K562 (cell line): Measurements from ENCODE around the gene SH2D5. TPM values are rescaled to one million over a fixed set of nuclear protein-coding genes. Genes with fewer than 3 reads are reported as not detected.

Experiments used
- ATAC-seq: fragments of 200-7000 bp; cut with Tn5 transposase; 3 replicates; pipeline ENCODE4 v1.9.1; 2020; ENCODE audit warnings: moderate library complexity
- BruUV-seq: library from RNA; stranded (reverse); fragments of 400-500 nt; replicated peaks from 2 replicates; lab custom pipeline; 2021; lab: Mats Ljungman, UMichigan
- CTCF ChIA-PET: fragments of 300-600 bp; formaldehyde crosslinking; extraction: SDS; loops from one replicate; lab custom pipeline; 2021; ENCODE audit warnings: low intra/inter-chr PET ratio; lab: Yijun Ruan, JAX
- POLR2A ChIA-PET: fragments of 300-600, 350-650 bp; sonication (Branson Sonifier 250); formaldehyde crosslinking; extraction: SDS; loops from one replicate; lab custom pipeline; 2021; ENCODE audit warnings: antibody characterized with exemption, inconsistent platforms; lab: Yijun Ruan, JAX
- DNase-seq, 4 experiments: peaks; one replicate each; pipeline versions ENCODE4 v3.0.0 to v3.0.0-alpha.2; 2011 to 2018; ENCODE audit warnings: low spot score in 3 of 4, mixed read lengths in 3 of 4; ENCODE audit errors: extremely low read depth in 1 of 4
- FAIRE-seq: peaks from 2 replicates; lab custom pipeline; 2011; peaks lifted over from hg19 to GRCh38; lab: Jason Lieb, UNC
- H2AFZ ChIP-seq: 2 replicates; pipeline ENCODE4 v1.6.0; 2011; ENCODE audit warnings: low read depth, low read length, control low read depth, inconsistent platforms
- H3K27ac ChIP-seq: fragments of 200-600 bp; 3 replicates; pipeline ENCODE4 v1.8.0; 2011; ENCODE audit warnings: low read depth, mild to moderate bottlenecking, control low read depth, inconsistent platforms, low read length, moderate library complexity, mixed read lengths; ENCODE audit errors: extremely low read depth
- H3K27me3 ChIP-seq, 2 experiments: fragments of 300-600 bp in 1 of 2; 2 replicates in 1 of 2; 3 replicates in 1 of 2; pipeline versions ENCODE4 v1.6.0 to v1.8.0; 2011; ENCODE audit warnings: inconsistent platforms in 2 of 2, low read length in 2 of 2, mild to moderate bottlenecking in 1 of 2, mixed read lengths in 1 of 2, moderate library complexity in 1 of 2; ENCODE audit not compliant: control insufficient read depth in 2 of 2, insufficient read depth in 2 of 2
- H3K36me3 ChIP-seq: fragments of 300-600 bp; 3 replicates; pipeline ENCODE4 v1.8.0; 2011; ENCODE audit warnings: mild to moderate bottlenecking, low read length, inconsistent platforms; ENCODE audit not compliant: control insufficient read depth, insufficient read depth
- H3K4me1 ChIP-seq, 2 experiments: fragments of 200-600 bp in 1 of 2; replicated peaks in 1 of 2; 2 replicates in 1 of 2; 3 replicates in 1 of 2; pipeline versions ENCODE4 v1.5.1 to v1.8.0; 2011; ENCODE audit warnings: inconsistent platforms in 2 of 2, low read length in 2 of 2, mild to moderate bottlenecking in 1 of 2, mixed read lengths in 1 of 2, moderate library complexity in 1 of 2; ENCODE audit not compliant: control insufficient read depth in 2 of 2, insufficient read depth in 2 of 2
- H3K4me2 ChIP-seq: 2 replicates; pipeline ENCODE4 v1.6.1; 2011; ENCODE audit warnings: low read length, control low read depth, inconsistent platforms, mixed read lengths; ENCODE audit not compliant: insufficient read depth
- H3K4me3 ChIP-seq: fragments of 200-600 bp; sonication (generic), shearing (Covaris generic); 2 replicates; pipeline ENCODE4 v1.5.1; 2016; ENCODE audit warnings: control low read depth, inconsistent platforms
- H3K79me2 ChIP-seq: fragments of 200-600 bp; 3 replicates; pipeline ENCODE4 v1.8.0; 2011; ENCODE audit warnings: low read length, inconsistent platforms; ENCODE audit not compliant: control insufficient read depth, insufficient read depth
- H3K9ac ChIP-seq, 2 experiments: 2 replicates each; pipeline versions ENCODE4 v1.6.0 to v1.6.1; 2011; ENCODE audit warnings: low read depth in 2 of 2, low read length in 2 of 2, control low read depth in 1 of 2, inconsistent platforms in 1 of 2, mild to moderate bottlenecking in 1 of 2, mixed read lengths in 1 of 2; ENCODE audit not compliant: insufficient read depth in 1 of 2
- H3K9me1 ChIP-seq: one replicate; pipeline ENCODE4 v1.6.0; 2011; ENCODE audit warnings: inconsistent platforms, mild to moderate bottlenecking, low read length, moderate library complexity; ENCODE audit not compliant: control insufficient read depth, insufficient read depth
- H3K9me3 ChIP-seq: replicated peaks from 2 replicates; pipeline ENCODE4 v1.5.1; 2011; ENCODE audit warnings: low read depth, low read length, inconsistent platforms; ENCODE audit not compliant: control insufficient read depth, insufficient read depth
- H4K20me1 ChIP-seq: replicated peaks from 2 replicates; pipeline ENCODE4 v1.6.1; 2011; ENCODE audit warnings: low read length, inconsistent platforms, mixed read lengths; ENCODE audit not compliant: control insufficient read depth, insufficient read depth
- BCOR ChIP-seq: fragments of 450-650 bp; IDR thresholded peaks from 2 replicates; pipeline ENCODE4 v1.6.1; 2016
- CREM ChIP-seq: IDR thresholded peaks from 2 replicates; pipeline ENCODE4 v1.6.1; 2014; ENCODE audit warnings: antibody characterized with exemption, low read depth
- DMBX1 ChIP-seq: fragments of 250-450 bp; sonication (Bioruptor Pico); IDR thresholded peaks from 2 replicates; pipeline ENCODE4 v1.8.0; 2022; ENCODE audit warnings: inconsistent platforms, mild to moderate bottlenecking, moderate library complexity, borderline replicate concordance
- HNRNPL ChIP-seq: fragments of 200-400 bp; formaldehyde crosslinking; IDR thresholded peaks from 2 replicates; pipeline ENCODE4 v1.6.1; 2017; ENCODE audit warnings: low read depth, mild to moderate bottlenecking, low read length
- KDM1A ChIP-seq, 2 experiments: fragments of 450-650 bp; IDR thresholded peaks; 2 replicates each; pipeline ENCODE4 v1.6.1; 2016; ENCODE audit warnings: mild to moderate bottlenecking in 2 of 2
- RBM25 ChIP-seq: fragments of 200-400 bp; formaldehyde crosslinking; IDR thresholded peaks from 2 replicates; pipeline ENCODE4 v1.6.1; 2018; ENCODE audit warnings: low read length, low read depth, moderate library complexity; ENCODE audit not compliant: severe bottlenecking
- SMARCA5 ChIP-seq: fragments of 450-650 bp; IDR thresholded peaks from 2 replicates; pipeline ENCODE4 v1.6.1; 2016
- TFAM ChIP-seq: fragments of 250-450 bp; sonication (Bioruptor Pico); conservative IDR thresholded peaks from 2 replicates; pipeline ENCODE4 v1.5.0; 2021; ENCODE audit warnings: mild to moderate bottlenecking, moderate library complexity
- ZFP36 ChIP-seq: fragments of 150-350 bp; IDR thresholded peaks from 2 replicates; pipeline ENCODE4 v1.6.1; 2018; ENCODE audit warnings: low read length, low read depth; ENCODE audit not compliant: partially characterized antibody
- ZNF316 ChIP-seq: fragments of 450-650 bp; IDR thresholded peaks from 2 replicates; pipeline ENCODE4 v1.6.1; 2016
- ZNF436 ChIP-seq: fragments of 250-450, 450-650 bp; sonication (Bioruptor Pico); formaldehyde crosslinking; IDR thresholded peaks from 2 replicates; pipeline ENCODE4 v1.7.0; 2020; ENCODE audit warnings: mild to moderate bottlenecking
- WGBS: fragments of 100-300 bp; shearing (Covaris generic); methylation state at CpG from one replicate; pipeline ENCODE4 v1.1.6; 2016; ENCODE audit warnings: low coverage, mixed read lengths; ENCODE audit not compliant: insufficient coverage; ENCODE audit errors: missing lambda C conversion rate; 5-methylcytosine and 5-hydroxymethylcytosine counted together
- in situ Hi-C: fragments of 300-500 bp; cut with MboI; formaldehyde crosslinking; loops from 4 replicates; pipeline ENCODE4 v1.15.0; 2018; ENCODE audit warnings: inconsistent platforms, mixed read lengths
- intact Hi-C: fragments of 100-400 bp; cut with micrococcal nuclease; formaldehyde crosslinking; loops from 2 replicates; pipeline ENCODE4 v1.14.2; 2022
- polyA plus RNA-seq, 8 experiments: library from polyadenylated mRNA; depleted of rRNA in 4 of 8; stranded (reverse) in 5 of 8; unstranded in 3 of 8; fragments of >200 nt; fragmentation: Nextera tagmentation in 2 of 8; fragmentation: Illumina TruSeq in 1 of 8; extraction: Ambion mirVana in 2 of 8; extraction: Trizol in 1 of 8; gene quantifications; 2 replicates each; pipeline versions ENCODE4 v1.2.1 to v1.2.3, GENCODE V29; 2011 to 2014; ENCODE audit warnings: inconsistent platforms in 1 of 8, missing spikeins in 1 of 8
- total RNA-seq, 7 experiments: library from RNA; depleted of rRNA in 6 of 7; stranded (reverse); fragments of >200 nt in 6 of 7; fragmentation: Illumina TruSeq in 2 of 7; extraction: Trizol in 2 of 7; gene quantifications; 2 replicates each; pipeline versions ENCODE4 v1.2.1 to v1.2.3, GENCODE V29; 2011 to 2021; ENCODE audit warnings: low replicate concordance in 1 of 7
- TF ChIP-seq, protein P1 (sequence below): sonication (generic); formaldehyde crosslinking; IDR thresholded peaks from 2 replicates; pipeline ENCODE4 v1.8.1; 2023; ENCODE audit warnings: mild to moderate bottlenecking, missing genetic modification reagents
- TF ChIP-seq, protein P2 (sequence below): sonication (generic); formaldehyde crosslinking; IDR thresholded peaks from 2 replicates; pipeline ENCODE4 v1.8.1; 2023; ENCODE audit warnings: mild to moderate bottlenecking, missing genetic modification reagents, moderate library complexity

The SH2D5 gene
- total and polyA plus RNA-seq, 9 of the 15 experiments (the other 6 are each of a cell fraction or from before 2014, with no cell fraction given) = 0.06 to 0.11 TPM; not detected in 7

DNA sequence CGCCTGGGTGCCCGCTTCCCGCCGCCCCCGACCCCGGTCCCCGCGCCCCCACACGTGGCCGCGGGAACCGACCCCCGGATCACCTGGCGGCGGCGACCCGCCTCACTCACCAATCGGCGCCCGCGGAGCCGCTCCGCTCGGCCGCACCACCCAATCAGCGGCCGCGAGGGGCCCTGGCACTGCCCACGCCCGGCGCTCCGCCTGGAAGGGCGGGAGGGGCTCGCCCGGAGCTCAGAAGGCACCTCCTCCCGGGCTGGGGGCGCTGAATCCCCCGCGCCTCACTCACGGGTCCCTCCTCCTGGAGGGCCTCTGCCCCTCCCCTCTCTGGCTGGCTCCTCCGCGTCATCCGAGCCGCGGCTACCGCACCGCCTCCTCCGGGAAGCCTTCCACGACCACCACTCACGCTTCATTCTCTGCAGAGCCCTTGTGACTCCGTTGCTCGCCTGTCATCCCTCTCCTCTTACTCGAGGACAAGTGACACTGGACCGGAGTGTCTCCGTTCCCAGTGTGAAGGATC is 374 bp downstream of the SH2D5 start:
- no peaks in the 10 kb centered on the region; the same call in 1 of the 2 replicates for H3K9me3 ChIP-seq
- no peak for DNase-seq
- peaks cover 0 to 32% of the 10 kb centered on the region in 2 experiments; a peak in 3 of 5 replicates for H3K27me3 ChIP-seq
- WGBS = 70% methylated on average over 18 of the region's 55 CpGs
- TF ChIP-seq ZNF316 (no peak), RBM25 (peak; percentile 71), CREM (peak; percentile 6; the same call in 1 of the 2 replicates), TFAM (CRISPR knock-in tag) (no peak), DMBX1 (CRISPR knock-in tag) (no peak), ZNF436 (CRISPR knock-in tag) (peak; percentile 69; the same call in 1 of the 2 replicates), HNRNPL (peak; percentile 21; the same call in 1 of the 2 replicates), BCOR (peak; percentile 71), KDM1A (IDR thresholded peaks at IDR 0.05) (0 out of 4 replicates have a peak, but pooled peaks of 1 of the 2 experiments have one; percentile 31), ZFP36 (peak; percentile 97), SMARCA5 (peak; percentile 56)
- TF ChIP-seq, protein P1, sequence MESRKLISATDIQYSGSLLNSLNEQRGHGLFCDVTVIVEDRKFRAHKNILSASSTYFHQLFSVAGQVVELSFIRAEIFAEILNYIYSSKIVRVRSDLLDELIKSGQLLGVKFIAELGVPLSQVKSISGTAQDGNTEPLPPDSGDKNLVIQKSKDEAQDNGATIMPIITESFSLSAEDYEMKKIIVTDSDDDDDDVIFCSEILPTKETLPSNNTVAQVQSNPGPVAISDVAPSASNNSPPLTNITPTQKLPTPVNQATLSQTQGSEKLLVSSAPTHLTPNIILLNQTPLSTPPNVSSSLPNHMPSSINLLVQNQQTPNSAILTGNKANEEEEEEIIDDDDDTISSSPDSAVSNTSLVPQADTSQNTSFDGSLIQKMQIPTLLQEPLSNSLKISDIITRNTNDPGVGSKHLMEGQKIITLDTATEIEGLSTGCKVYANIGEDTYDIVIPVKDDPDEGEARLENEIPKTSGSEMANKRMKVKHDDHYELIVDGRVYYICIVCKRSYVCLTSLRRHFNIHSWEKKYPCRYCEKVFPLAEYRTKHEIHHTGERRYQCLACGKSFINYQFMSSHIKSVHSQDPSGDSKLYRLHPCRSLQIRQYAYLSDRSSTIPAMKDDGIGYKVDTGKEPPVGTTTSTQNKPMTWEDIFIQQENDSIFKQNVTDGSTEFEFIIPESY = peak; percentile 48; the same call in 1 of the 2 replicates
- TF ChIP-seq, protein P2, sequence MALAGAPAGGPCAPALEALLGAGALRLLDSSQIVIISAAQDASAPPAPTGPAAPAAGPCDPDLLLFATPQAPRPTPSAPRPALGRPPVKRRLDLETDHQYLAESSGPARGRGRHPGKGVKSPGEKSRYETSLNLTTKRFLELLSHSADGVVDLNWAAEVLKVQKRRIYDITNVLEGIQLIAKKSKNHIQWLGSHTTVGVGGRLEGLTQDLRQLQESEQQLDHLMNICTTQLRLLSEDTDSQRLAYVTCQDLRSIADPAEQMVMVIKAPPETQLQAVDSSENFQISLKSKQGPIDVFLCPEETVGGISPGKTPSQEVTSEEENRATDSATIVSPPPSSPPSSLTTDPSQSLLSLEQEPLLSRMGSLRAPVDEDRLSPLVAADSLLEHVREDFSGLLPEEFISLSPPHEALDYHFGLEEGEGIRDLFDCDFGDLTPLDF = no peak
- TF ChIP-seq, all 486 proteins: peak for 9
- H3K79me2 ChIP-seq = no peaks in the 10 kb centered on the region
- no peak overlapping the region for H2AFZ ChIP-seq
- ATAC-seq (no peak), FAIRE-seq (no peak)
- no peak overlapping the region for H3K4me2 ChIP-seq
- H3K4me3 ChIP-seq = no peak overlapping the region
- no peak overlapping the region for H3K27ac ChIP-seq
- BruUV-seq = no TSS peak
- H3K9ac ChIP-seq = peak overlapping the region in 1 of 2 experiments; percentile 79; a peak in 1 of 4 replicates
- in situ Hi-C loops (no loop called here), intact Hi-C loops (loop anchor here (2.0 kb wide), 1 partner anchor 35 kb away; no protein-coding TSS in a partner anchor)
- H4K20me1 ChIP-seq = peaks cover 3% of the 10 kb centered on the region; the same call in 1 of the 2 replicates
- peaks cover 5% of the 10 kb centered on the region; the same call in 2 of the 3 replicates for H3K36me3 ChIP-seq
- ChIA-PET CTCF (interaction anchor here (2.0 kb wide), 1 partner anchor 36 kb away, joined by 5 read pairs; no protein-coding TSS in a partner anchor), POLR2A (no interaction called here)
- peaks cover 8% of the 10 kb centered on the region for H3K9me1 ChIP-seq
- H3K4me1 ChIP-seq = peaks cover 12 to 39% of the 10 kb centered on the region in 2 experiments
